GM12891 (cell line): ENCODE results near the gene FAM118A.
"Not testable (repeated sequence)": the region's sequence is repeated elsewhere in the genome, so short reads cannot be mapped to it uniquely, and the experiment has no call there.

Experiments
- DNase-seq: peaks from one replicate; pipeline ENCODE4 v3.0.0; 2011; ENCODE audit warnings: low spot score; ENCODE audit not compliant: insufficient read length
- FAIRE-seq: peaks from 2 replicates; lab custom pipeline; 2011; peaks lifted over from hg19 to GRCh38; lab: Jason Lieb, UNC
- PAX5 ChIP-seq: IDR thresholded peaks from 2 replicates; pipeline ENCODE4 v1.6.1; 2011; ENCODE audit warnings: low read length, moderate library complexity, mild to moderate bottlenecking; ENCODE audit not compliant: insufficient read depth, severe bottlenecking
- POLR2A ChIP-seq: IDR thresholded peaks from 2 replicates; pipeline ENCODE4 v1.6.1; 2011; ENCODE audit warnings: low read depth, low read length, control low read depth
- POLR2AphosphoS5 ChIP-seq: IDR thresholded peaks from 2 replicates; pipeline ENCODE4 v1.6.1; 2011; ENCODE audit warnings: low read depth, low read length, control low read depth
- POU2F2 ChIP-seq: IDR thresholded peaks from 2 replicates; pipeline ENCODE4 v1.6.1; 2011; ENCODE audit warnings: low read depth, mild to moderate bottlenecking, control low read depth, low read length, moderate library complexity
- SPI1 ChIP-seq: IDR thresholded peaks from 2 replicates; pipeline ENCODE4 v1.6.1; 2011; ENCODE audit warnings: low read depth, low read length, control low read depth
- TAF1 ChIP-seq: IDR thresholded peaks from 2 replicates; pipeline ENCODE4 v1.6.1; 2011; ENCODE audit warnings: low read depth, low read length, control low read depth

The FAM118A gene

GRCh38 chr22:45294030-45294429 is 15.7 kb upstream of the FAM118A start:
- FAIRE-seq (no peak), DNase-seq (no peak)
- no peak for TF ChIP-seq POU2F2
- TF ChIP-seq PAX5 = no peak

DNA sequence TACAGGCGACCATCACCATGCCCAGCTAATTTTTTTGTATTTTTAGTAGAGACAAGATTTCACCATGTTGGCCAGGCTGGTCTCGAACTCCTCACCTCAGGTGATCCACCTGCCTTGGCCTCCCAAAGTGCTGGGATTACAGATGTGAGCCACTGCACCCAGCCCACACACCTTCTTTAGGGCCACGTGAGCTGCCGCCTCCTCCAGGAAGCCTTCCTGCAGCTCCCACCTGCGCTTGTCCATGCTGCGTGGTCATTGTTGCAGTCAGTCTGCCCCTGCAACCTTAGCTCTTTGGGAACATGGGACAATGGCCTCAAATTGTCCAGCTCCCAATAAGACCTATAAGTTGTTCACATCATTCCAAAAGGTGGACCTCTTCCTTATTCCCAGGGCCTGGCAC is 14.7 kb upstream of the FAM118A start:
- FAIRE-seq, DNase-seq: not testable (repeated sequence)

DNA sequence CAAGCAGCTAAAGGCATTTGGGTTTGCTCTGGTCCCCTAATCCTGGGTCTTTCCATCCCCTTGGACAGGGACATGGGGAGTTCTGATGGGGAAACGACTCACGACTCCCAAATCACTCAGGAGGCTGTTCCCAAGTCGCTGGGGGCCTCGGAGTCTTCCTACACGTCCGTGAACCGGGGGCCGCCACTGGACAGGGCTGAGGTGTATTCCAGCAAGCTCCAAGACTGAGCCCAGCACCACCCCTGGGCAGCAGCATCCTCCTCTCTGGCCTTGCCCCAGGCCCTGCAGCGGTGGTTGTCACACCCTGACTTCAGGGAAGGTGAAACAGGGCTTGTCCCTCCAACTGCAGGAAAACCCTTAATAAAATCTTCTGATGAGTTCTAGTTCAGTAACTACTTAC is 14.2 kb upstream of the FAM118A start:
- TF ChIP-seq PAX5 (no peak), SPI1 (no peak)
- DNase-seq = no peak

DNA sequence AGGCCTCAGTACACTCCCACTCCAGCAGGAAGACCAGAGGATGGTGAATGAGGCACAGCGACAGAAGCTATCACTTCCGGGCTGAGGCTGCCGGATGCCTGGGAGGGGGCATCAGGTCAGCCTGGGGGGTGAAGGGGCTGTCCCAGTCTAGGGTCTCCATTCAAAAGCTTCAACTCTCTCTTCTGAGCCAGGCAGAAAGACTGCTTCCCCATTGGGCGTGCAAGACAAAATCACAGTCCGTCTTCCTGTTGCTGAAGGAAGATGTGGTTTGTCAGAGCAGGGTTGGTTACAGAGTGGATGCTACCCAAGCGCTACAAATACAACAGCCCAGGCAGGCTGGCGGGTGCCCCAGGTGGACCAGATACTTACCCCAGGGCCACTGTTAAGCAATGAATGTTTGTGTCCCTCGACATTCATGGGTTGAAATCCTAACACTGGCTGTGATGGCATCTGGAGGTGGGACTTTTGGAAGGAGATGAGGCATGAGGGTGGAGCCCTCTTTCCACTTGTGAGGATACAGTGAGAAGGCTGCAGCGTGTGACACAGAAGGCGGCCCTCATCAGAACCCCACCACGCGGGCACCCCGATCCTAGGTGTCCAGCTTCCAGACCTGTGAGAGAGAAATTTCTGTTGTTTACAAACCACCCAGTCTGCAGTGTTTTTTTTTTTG is 13.0 kb upstream of the FAM118A start:
- TF ChIP-seq POU2F2 (no peak), TAF1 (no peak), SPI1 (no peak), PAX5 (no peak), POLR2A (no peak), POLR2AphosphoS5 (no peak)
- DNase-seq = peak; percentile 37
- peak; percentile 85 for FAIRE-seq

More for the DNA sequence above, 14.2 kb upstream of the FAM118A start:
- no peak for FAIRE-seq

DNA sequence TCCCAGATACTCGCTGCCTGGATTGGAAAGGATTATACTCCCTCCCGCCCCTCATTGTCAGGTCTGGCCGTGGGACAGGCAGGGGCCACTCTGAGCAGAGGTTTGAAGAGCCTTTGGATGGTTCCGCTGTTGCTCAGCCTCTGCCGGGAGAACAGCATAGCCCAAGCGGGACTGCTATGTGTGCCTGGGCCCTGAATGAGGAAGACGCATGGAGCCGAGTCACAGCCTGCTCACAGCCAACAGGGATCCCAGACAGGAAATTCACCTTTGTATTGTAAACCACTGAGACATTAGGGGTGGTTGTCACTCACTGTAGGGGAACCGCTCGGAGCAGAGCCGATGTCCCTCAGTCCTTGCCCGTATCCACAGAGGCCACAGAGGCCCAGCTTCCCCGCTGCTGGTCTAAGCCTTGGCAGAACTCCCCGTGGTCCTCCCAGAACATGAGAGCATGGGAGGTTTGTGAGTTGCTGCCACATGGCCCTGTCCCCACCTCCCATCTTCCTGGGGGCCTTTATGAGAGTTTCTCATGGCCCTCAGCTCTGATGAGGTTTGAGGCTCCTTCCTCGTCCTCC is 10.7 kb upstream of the FAM118A start:
- no peak for DNase-seq
- no peak for FAIRE-seq
- TF ChIP-seq POLR2A = no peak
- TF ChIP-seq PAX5 = no peak
- no peak for TF ChIP-seq SPI1

DNA sequence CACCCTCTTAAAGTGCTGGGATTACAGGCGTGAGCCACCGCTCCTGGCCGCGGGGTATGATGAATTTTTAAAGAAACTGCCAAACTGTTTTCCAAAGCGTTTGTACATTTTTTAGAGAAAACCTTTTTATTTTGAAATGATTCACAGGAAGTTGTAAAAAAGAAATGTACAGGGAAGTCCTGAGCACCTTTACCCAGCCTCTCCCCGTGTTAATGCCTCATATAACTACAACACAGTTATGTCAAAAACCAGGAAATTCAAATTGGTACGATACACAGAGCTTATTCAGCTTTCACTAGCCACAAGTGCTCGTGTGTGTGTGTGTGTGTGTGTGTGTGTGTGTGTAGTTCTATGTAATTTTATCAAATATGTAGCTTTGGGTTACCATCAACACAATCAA is 7.0 kb upstream of the FAM118A start:
- FAIRE-seq = no peak
- TF ChIP-seq TAF1 (no peak), POLR2AphosphoS5 (no peak), POU2F2 (no peak), SPI1 (no peak), POLR2A (no peak), PAX5 (no peak)
- no peak for DNase-seq

GRCh38 chr22:45303181-45303580 is 6.6 kb upstream of the FAM118A start:
- FAIRE-seq = no peak
- TF ChIP-seq POLR2AphosphoS5 (no peak), POU2F2 (no peak), PAX5 (no peak), SPI1 (no peak), TAF1 (no peak), POLR2A (no peak)
- no peak for DNase-seq

DNA sequence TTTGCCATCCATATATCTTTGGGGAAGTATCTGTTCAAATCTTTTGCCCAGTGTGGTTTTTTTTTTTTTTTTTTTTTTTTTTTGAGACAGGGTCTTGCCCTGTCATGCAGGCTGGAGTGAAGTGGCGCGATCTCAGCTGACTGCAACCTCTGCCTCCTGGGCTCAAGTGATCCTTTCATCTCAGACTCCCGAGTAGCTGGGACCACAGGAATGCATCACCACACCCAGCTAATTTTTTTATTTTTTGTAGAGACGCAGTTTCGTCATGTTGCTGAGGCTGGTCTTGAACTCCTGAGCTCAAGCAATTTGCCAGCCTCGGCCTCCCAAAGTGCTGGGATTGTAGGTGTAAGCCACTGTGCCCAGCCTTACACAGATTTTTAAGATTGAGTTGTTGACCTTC is 4.8 kb upstream of the FAM118A start:
- TF ChIP-seq TAF1 (no peak), POU2F2 (no peak), POLR2AphosphoS5 (no peak), PAX5 (no peak), SPI1 (no peak), POLR2A (no peak)
- no peak for FAIRE-seq
- DNase-seq = no peak

DNA sequence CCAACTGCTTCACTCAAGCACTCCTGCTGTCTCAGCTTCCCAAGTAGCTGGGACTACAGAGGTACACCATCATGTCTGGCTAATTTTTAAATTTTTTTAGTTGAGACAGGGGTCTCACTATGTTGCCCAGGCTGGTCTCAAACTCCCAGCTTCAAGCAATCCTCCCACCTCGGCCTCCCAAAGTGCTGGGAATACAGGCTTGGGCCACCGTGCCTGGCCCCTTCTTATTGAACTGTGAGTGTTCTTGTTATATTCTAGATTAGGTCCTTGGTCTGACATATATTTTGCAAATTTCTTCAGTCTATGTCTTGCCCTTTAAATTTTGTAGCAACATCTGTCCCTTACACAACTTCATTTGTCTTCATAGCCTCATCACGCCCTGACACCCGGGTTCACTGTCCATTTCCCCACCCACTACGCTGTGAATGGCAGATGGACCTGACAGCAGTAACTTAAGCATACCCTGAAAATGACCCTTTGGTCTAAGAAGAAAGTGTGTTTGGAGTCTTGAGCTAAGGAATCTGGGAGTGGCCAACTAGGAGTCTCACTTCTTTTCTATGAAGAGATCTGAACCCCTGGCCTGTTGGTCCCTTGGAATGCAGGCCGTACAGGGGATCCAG is 4.2 kb upstream of the FAM118A start:
- DNase-seq (no peak), FAIRE-seq (no peak)
- TF ChIP-seq SPI1 = no peak
- TF ChIP-seq POLR2A = no peak
- TF ChIP-seq POLR2AphosphoS5 = no peak
- no peak for TF ChIP-seq POU2F2
- no peak for TF ChIP-seq TAF1
- no peak for TF ChIP-seq PAX5

- DNase-seq (no peak), FAIRE-seq (no peak)
- TF ChIP-seq POLR2AphosphoS5 (no peak), TAF1 (no peak), POLR2A (no peak), POU2F2 (no peak), SPI1 (no peak), PAX5 (no peak)
Measured at GRCh38 chr22:45306139-45306538, 3.6 kb upstream of the FAM118A start.
